Measurements from ENCODE around the gene SGMS2. TPM values are rescaled to one million over a fixed set of nuclear protein-coding genes. Genes with fewer than 3 reads are reported as not detected.

The SGMS2 gene
- total and polyA plus RNA-seq, 10 of the 15 experiments (the other 5 are each of a cell fraction or from before 2014, with no cell fraction given) = under 0.01 to 3.2 (median 0.17) TPM; not detected in 4

- ChIA-PET POLR2A (no interaction called here), RAD21 (ENCODE audit: unreplicated experiment) (no interaction called here), SMC1A (ENCODE audit: uncharacterized antibody, unreplicated experiment) (no interaction called here), CTCF (interaction anchor here (0.5 kb wide), 1 partner anchor 12 kb away, joined by 3 read pairs; no protein-coding TSS in a partner anchor)
- Histone ChIP-seq H3K4me1 (ENCODE audit: control insufficient read depth, insufficient read depth, low read length) (no peaks in the 10 kb centered on the region), H3K79me2 (ENCODE audit: control insufficient read depth, insufficient read depth, low read length) (no peaks in the 10 kb centered on the region), H3K9me3 (replicated peaks; ENCODE audit: control insufficient read depth, insufficient read depth, low read length) (no peaks in the 10 kb centered on the region), H2AFZ (ENCODE audit: control insufficient read depth, low read depth, low read length) (no peak overlapping the region), H3K4me2 (ENCODE audit: control insufficient read depth, insufficient read depth) (no peak overlapping the region), H3K27me3 (replicated peaks in 1 of 2; ENCODE audit: control insufficient read depth in 2 of 2, insufficient read depth in 2 of 2, low read length in 1 of 2) (no peaks in the 10 kb centered on the region), H3K36me3 (ENCODE audit: control insufficient read depth in 2 of 2, insufficient read depth in 2 of 2, low read length in 1 of 2) (no peaks in the 10 kb centered on the region), H3K4me3 (no peak overlapping the region), H4K20me1 (ENCODE audit: control insufficient read depth, insufficient read depth) (no peaks in the 10 kb centered on the region), H3K9ac (ENCODE audit: control insufficient read depth, insufficient read depth, low read length) (no peak overlapping the region), H3K27ac (ENCODE audit: control insufficient read depth, insufficient read depth) (no peak overlapping the region)
- no TSS peak for BruUV-seq (replicated peaks)
- TF ChIP-seq PBX3 (IDR thresholded peaks at IDR 0.05; ENCODE audit: insufficient replicate concordance, low read depth, low read length) = no peak
- TF ChIP-seq SIN3A (IDR thresholded peaks at IDR 0.05; ENCODE audit: low read depth, low read length) = no peak
- no peak for TF ChIP-seq HCFC1 (IDR thresholded peaks at IDR 0.05; ENCODE audit: low read length)
- no peak for TF ChIP-seq BCL11A (IDR thresholded peaks at IDR 0.05; ENCODE audit: low read depth, low read length)
- no peak for TF ChIP-seq ZBTB33 (IDR thresholded peaks at IDR 0.05)
- no peak for TF ChIP-seq FOXM1 (IDR thresholded peaks at IDR 0.05; ENCODE audit: low read depth, low read length)
- no peak for TF ChIP-seq RAD21 (IDR thresholded peaks at IDR 0.05; ENCODE audit: insufficient read depth, low read depth, low read length)
- no peak for TF ChIP-seq GABPA (IDR thresholded peaks at IDR 0.05; ENCODE audit: low read depth)
- no peak for TF ChIP-seq BRCA1 (IDR thresholded peaks at IDR 0.05; ENCODE audit: low read depth, low read length)
- TF ChIP-seq MXI1 (IDR thresholded peaks at IDR 0.05; ENCODE audit: low read depth, low read length) = no peak
- no peak for TF ChIP-seq SMARCA5 (IDR thresholded peaks at IDR 0.05)
- TF ChIP-seq BMI1 (IDR thresholded peaks at IDR 0.05; ENCODE audit: borderline replicate concordance) = no peak
- TF ChIP-seq EZH2 (IDR thresholded peaks at IDR 0.05; ENCODE audit: borderline replicate concordance, control insufficient read depth, low read depth, low read length) = no peak
- no peak for TF ChIP-seq SRF (IDR thresholded peaks at IDR 0.05; ENCODE audit: low read depth in 2 of 2, low read length in 2 of 2)
- TF ChIP-seq E2F8 (IDR thresholded peaks at IDR 0.05; ENCODE audit: low read depth, partially characterized antibody) = no peak
- TF ChIP-seq CEBPB (IDR thresholded peaks at IDR 0.05; ENCODE audit: borderline replicate concordance in 1 of 2, low read depth in 2 of 2, low read length in 2 of 2) = no peak
- no peak for TF ChIP-seq POU2F2 (IDR thresholded peaks at IDR 0.05; ENCODE audit: borderline replicate concordance, low read depth, low read length)
- FAIRE-seq (no peak), DNase-seq (ENCODE audit: low read depth, low spot score) (no peak), ATAC-seq (no peak)
- 0% methylated on average over 1 of the region's 1 CpG for WGBS (ENCODE audit: insufficient coverage, insufficient replicate concordance, low lambda C conversion rate, missing lambda C conversion rate)
- in situ Hi-C loops (cut with MboI) (no loop called here), intact Hi-C loops (cut with micrococcal nuclease; ENCODE audit: unreplicated experiment) (no loop called here)
Measured at GRCh38 chr4:107866726-107867125, 42.0 kb downstream of the SGMS2 start.
